Heart left ventricle (tissue), 16 donors: ENCODE results near the gene MTURN. TPM values are rescaled to one million over a fixed set of nuclear protein-coding genes. Genes with fewer than 3 reads are reported as not detected.

Source experiments
- ATAC-seq, 4 donors: fragments of 200-7000 bp; cut with Tn5 transposase; one replicate each; pipeline ENCODE4 v1.9.1; 2020 to 2022; ENCODE audit warnings: moderate library complexity in 4 of 4, mild to moderate bottlenecking in 3 of 4, moderate number of reproducible peaks in 1 of 4
- DNase-seq, 5 donors: peaks; one replicate each; pipeline ENCODE4 v3.0.0-alpha.2; 2020
- H3K27ac ChIP-seq, 12 donors: fragments of 200-600 bp; sonication (generic) in 4 of 12; one replicate each; pipeline versions ENCODE4 v1.5.0 to v1.8.0; 2016 to 2022; ENCODE audit warnings: mild to moderate bottlenecking in 2 of 12
- H3K27me3 ChIP-seq, 9 donors: fragments of 200-600 bp; sonication (generic) in 2 of 9; one replicate each; pipeline versions ENCODE4 v1.5.1 to v1.8.0; 2016 to 2022; ENCODE audit warnings: mild to moderate bottlenecking in 3 of 9
- H3K36me3 ChIP-seq, 9 donors: fragments of 200-600 bp; sonication (generic) in 2 of 9; one replicate each; pipeline versions ENCODE4 v1.5.0 to v1.8.0; 2018 to 2022; ENCODE audit warnings: mild to moderate bottlenecking in 2 of 9
- H3K4me1 ChIP-seq, 12 donors: fragments of 200-600 bp; sonication (generic) in 4 of 12; one replicate each; pipeline versions ENCODE4 v1.5.0 to v1.8.0; 2016 to 2022; ENCODE audit warnings: mild to moderate bottlenecking in 3 of 12
- H3K4me3 ChIP-seq, 12 donors: fragments of 200-600 bp; sonication (generic) in 4 of 12; one replicate each; pipeline versions ENCODE4 v1.5.0 to v1.8.0; 2017 to 2022; ENCODE audit warnings: mild to moderate bottlenecking in 9 of 12, moderate library complexity in 4 of 12
- H3K9me3 ChIP-seq, 12 donors: fragments of 200-600 bp; sonication (generic) in 4 of 12; one replicate each; pipeline versions ENCODE4 v1.5.0 to v1.8.0; 2016 to 2022; ENCODE audit warnings: mild to moderate bottlenecking in 1 of 12
- POLR2A ChIP-seq, 2 donors: fragments of 450-650 bp; IDR thresholded peaks; one replicate each; pipeline ENCODE4 v1.6.1; 2017; ENCODE audit warnings: antibody characterized with exemption in 2 of 2, mild to moderate bottlenecking in 2 of 2, moderate library complexity in 2 of 2
- WGBS, 4 donors: extraction: QIAGEN DNeasy Blood & Tissue Kit in 2 of 4; methylation state at CpG; one replicate each; pipeline versions ENCODE4 v1.1.5 to v1.1.7; 2013 to 2018; 5-methylcytosine and 5-hydroxymethylcytosine counted together
- intact Hi-C, 10 donors: fragments of 100-400 bp; cut with DNase I; formaldehyde crosslinking; loops; one replicate each; pipeline versions ENCODE4 v1.11.1 to v1.14.2; 2022
- polyA plus RNA-seq, 2 donors: library from polyadenylated mRNA; stranded (reverse); fragments of 200-250 nt; gene quantifications; one replicate each; pipeline ENCODE4 v1.2.3, GENCODE V29; 2013
- total RNA-seq, 9 donors: library from RNA; depleted of rRNA in 2 of 9; stranded (reverse); fragments of >200 nt in 2 of 9; fragmentation: NEBNext Ultra II Directional in 3 of 9; extraction: Animal tissue kit (Norgen Biotek cat#: 25700) in 3 of 9; gene quantifications; one replicate each; pipeline versions ENCODE4 v1.1.0 to v1.2.4, GENCODE V29; 2016 to 2023
- TF ChIP-seq, protein P1 (sequence below), 12 donors: fragments of 200-600 bp; sonication (generic) in 4 of 12; IDR thresholded peaks; one replicate each; pipeline versions ENCODE4 v1.5.0 to v1.8.0; 2018 to 2022; ENCODE audit warnings: antibody characterized with exemption in 12 of 12, mild to moderate bottlenecking in 5 of 12
- donor health status: ischemic (EF 13 %, LVEDD 7.1; RV severe dilation, severe dysfunction).
- donor health status: healthy with polysubstance abuse.
- donor health status: DM: no; HTN: yes; CAD: no.
- donor health status: DM: no; HTN: no; CAD: no.
- donor health status: ischemic (EF 25% LVEDD 6.9; RV normal size, moderate dysfunction).
- donor health status: ischemic (EF 25% LVEDD 5.7; RV mildly dilated, moderate dysfunction).
- donor health status: healthy.
- donor health status: DM: yes; HTN: yes; CAD: no.
- donor health status: ischemic (EF 35%, LVEDD 5.7; RV mildly dilated, moderate dysfunction).
- donor health status: nonischemic (EF 11% LVEDD 7.7; RV severe dilation, severe dysfunction).
- donor health status: DM: yes; HTN: yes; CAD: no.
- donor health status: PGD.
- donor health status: ischemic (EF 29% LVEDD 5.4; RV normal size, mild dysfunction).
- donor health status: nonischemic (EF 23%, LVEDD 6.1; RV moderate dilation, normal function).

Gene MTURN
- total and polyA plus RNA-seq, 11 donors = 7.7 to 45.2 (median 21.3) TPM

- intact Hi-C loops = no loop called here
- peak overlapping the region in 1 of 12 donors; percentile 7 for H3K4me3 ChIP-seq
- ATAC-seq (peak in 1 of 4 donors; percentile 9), DNase-seq (no peak)
- H3K36me3 ChIP-seq = peaks cover 0 to 52% (median 23%) of the 10 kb centered on the region in 9 donors
- peaks cover 0 to 24% (median 15%) of the 10 kb centered on the region in 12 donors for H3K4me1 ChIP-seq
- no peak overlapping the region for H3K27ac ChIP-seq
- H3K27me3 ChIP-seq = no peaks in the 10 kb centered on the region
- TF ChIP-seq, protein P1, sequence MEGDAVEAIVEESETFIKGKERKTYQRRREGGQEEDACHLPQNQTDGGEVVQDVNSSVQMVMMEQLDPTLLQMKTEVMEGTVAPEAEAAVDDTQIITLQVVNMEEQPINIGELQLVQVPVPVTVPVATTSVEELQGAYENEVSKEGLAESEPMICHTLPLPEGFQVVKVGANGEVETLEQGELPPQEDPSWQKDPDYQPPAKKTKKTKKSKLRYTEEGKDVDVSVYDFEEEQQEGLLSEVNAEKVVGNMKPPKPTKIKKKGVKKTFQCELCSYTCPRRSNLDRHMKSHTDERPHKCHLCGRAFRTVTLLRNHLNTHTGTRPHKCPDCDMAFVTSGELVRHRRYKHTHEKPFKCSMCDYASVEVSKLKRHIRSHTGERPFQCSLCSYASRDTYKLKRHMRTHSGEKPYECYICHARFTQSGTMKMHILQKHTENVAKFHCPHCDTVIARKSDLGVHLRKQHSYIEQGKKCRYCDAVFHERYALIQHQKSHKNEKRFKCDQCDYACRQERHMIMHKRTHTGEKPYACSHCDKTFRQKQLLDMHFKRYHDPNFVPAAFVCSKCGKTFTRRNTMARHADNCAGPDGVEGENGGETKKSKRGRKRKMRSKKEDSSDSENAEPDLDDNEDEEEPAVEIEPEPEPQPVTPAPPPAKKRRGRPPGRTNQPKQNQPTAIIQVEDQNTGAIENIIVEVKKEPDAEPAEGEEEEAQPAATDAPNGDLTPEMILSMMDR (IDR thresholded peaks at IDR 0.05) = no peak
- TF ChIP-seq POLR2A (IDR thresholded peaks at IDR 0.05) = no peak
- H3K9me3 ChIP-seq = no peaks in the 10 kb centered on the region
- 75 to 76% (median 75%) methylated on average over 13 of the region's 13 CpGs for WGBS, 4 donors
Observed at GRCh38 chr7:30148951-30149459, 14.2 kb downstream of the MTURN start.

DNA sequence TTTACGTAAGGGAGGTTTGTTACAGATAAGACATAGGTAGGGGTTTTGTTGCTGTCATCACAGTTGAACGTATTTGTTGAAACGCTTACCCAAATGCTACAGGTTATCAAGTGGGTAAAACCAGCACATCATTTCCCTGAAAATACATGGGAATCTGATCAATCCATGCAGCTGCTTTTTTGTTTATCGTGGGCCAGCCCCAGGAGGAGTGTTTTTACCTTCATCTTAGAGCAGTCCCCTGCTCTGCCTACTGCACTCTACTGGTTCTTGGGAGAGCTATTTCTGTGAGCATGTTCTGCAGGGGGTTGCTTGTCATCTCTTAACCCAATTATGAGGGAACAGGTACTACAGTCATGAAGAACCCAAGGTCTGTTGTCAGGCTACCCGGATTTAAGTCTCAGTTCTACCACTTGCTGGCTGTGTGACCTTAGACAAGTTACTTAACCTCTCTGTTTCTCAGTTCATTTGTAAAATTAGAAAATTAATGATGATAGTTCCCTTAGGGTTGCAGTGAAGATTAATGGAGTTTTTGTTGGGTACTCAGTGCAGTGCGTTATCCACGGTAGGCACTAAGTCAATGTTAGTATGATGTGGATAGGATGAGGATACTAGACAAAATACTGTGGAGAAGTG is 15.0 kb downstream of the MTURN start:
- Histone ChIP-seq H3K27me3 (no peaks in the 10 kb centered on the region), H3K36me3 (peaks cover 0 to 60% (median 23%) of the 10 kb centered on the region in 9 donors), H3K4me1 (peaks cover 0 to 23% (median 15%) of the 10 kb centered on the region in 12 donors), H3K27ac (no peak overlapping the region), H3K9me3 (no peaks in the 10 kb centered on the region), H3K4me3 (no peak overlapping the region)
- intact Hi-C loops = loop anchor here in 1 of 10 donors (10.0 kb wide), 1 partner anchor 415 kb away; no protein-coding TSS in a partner anchor
- ATAC-seq = no peak
- whole genome bisulfite sequencing, 4 donors = 93 to 96% (median 96%) methylated on average over 7 of the region's 7 CpGs
- no peak for TF ChIP-seq POLR2A (IDR thresholded peaks at IDR 0.05)
- TF ChIP-seq, protein P1 (IDR thresholded peaks at IDR 0.05) = no peak
- no peak for DNase-seq

- 78 to 89% (median 79%) methylated on average over 7 of the region's 7 CpGs for WGBS, 4 donors
- Histone ChIP-seq H3K4me1 (peaks cover 0 to 22% (median 15%) of the 10 kb centered on the region in 12 donors), H3K27ac (no peak overlapping the region), H3K4me3 (no peak overlapping the region), H3K9me3 (no peaks in the 10 kb centered on the region), H3K36me3 (peaks cover 0 to 65% (median 23%) of the 10 kb centered on the region in 9 donors), H3K27me3 (no peaks in the 10 kb centered on the region)
- DNase-seq (no peak), ATAC-seq (no peak)
- intact Hi-C loops = loop anchor here in 1 of 10 donors (10.0 kb wide), 1 partner anchor 414 kb away; no protein-coding TSS in a partner anchor
- TF ChIP-seq, protein P1 (IDR thresholded peaks at IDR 0.05) = no peak
- no peak for TF ChIP-seq POLR2A (IDR thresholded peaks at IDR 0.05)
Observed at GRCh38 chr7:30150711-30151110, 15.9 kb downstream of the MTURN start.

GRCh38 chr7:30154111-30154587 is 19.4 kb downstream of the MTURN start:
- peaks cover 0 to 85% (median 18%) of the 10 kb centered on the region in 9 donors for H3K36me3 ChIP-seq
- WGBS, 4 donors = 84 to 90% (median 89%) methylated on average over 9 of the region's 9 CpGs
- ATAC-seq = no peak

More at GRCh38 chr7:30154111-30154587, 19.4 kb downstream of the MTURN start:
- Histone ChIP-seq H3K27me3 (no peaks in the 10 kb centered on the region), H3K4me1 (peaks cover 0 to 6% (median 0%) of the 10 kb centered on the region in 12 donors), H3K9me3 (no peaks in the 10 kb centered on the region), H3K4me3 (no peak overlapping the region), H3K27ac (no peak overlapping the region)
- intact Hi-C loops = loop anchor here in 1 of 10 donors (10.0 kb wide), 1 partner anchor 411 kb away; no protein-coding TSS in a partner anchor
- no peak for DNase-seq
- no peak for TF ChIP-seq POLR2A (IDR thresholded peaks at IDR 0.05)
- TF ChIP-seq, protein P1 (IDR thresholded peaks at IDR 0.05) = no peak
